ENCODE measurements around the gene MVK.

Gene MVK

GRCh38 chr12:109581334-109581691 is 7.7 kb downstream of the MVK start:
- Histone ChIP-seq H3K36me3 (ENCODE audit: low read length) (peaks cover under 1% of the 10 kb centered on the region; the same call in 1 of the 2 replicates), H3K4me3 (ENCODE audit: insufficient read depth, low read length, poor library complexity, severe bottlenecking) (no peak overlapping the region)
- no peak for TF ChIP-seq CTCF (IDR thresholded peaks at IDR 0.05; ENCODE audit: insufficient read depth, low read length, poor library complexity, severe bottlenecking)
- TF ChIP-seq EZH2phosphoT487 (conservative IDR thresholded peaks at IDR 0.05; ENCODE audit: low read length), result no peak

DNA sequence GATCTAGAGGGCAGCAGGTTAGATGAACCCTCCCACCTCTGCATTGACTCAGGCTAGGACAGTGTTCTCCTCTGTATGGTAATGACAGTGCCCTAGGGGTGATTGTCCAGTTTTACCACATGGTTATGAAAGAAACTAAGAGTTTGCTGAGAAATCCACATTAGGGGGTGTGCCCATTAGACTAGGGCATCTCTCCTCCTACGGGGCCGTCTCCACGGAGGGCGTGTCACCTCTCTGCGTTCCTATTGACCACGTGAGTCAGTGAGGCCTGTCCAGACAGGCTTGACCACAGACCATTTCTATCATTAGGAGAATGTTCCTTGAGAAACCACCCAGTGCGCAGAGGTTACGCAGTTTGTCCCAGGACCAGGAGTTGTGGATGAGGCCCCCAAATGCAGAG is 8.3 kb downstream of the MVK start:
- H3K79me2 ChIP-seq (ENCODE audit: insufficient read depth, low read length), result no peaks in the 10 kb centered on the region
- no peak overlapping the region for H3K4me2 ChIP-seq (ENCODE audit: low read depth, low read length, poor library complexity, severe bottlenecking)
- no peak overlapping the region for H3K4me3 ChIP-seq (ENCODE audit: insufficient read depth, low read length, poor library complexity, severe bottlenecking)
- no peaks in the 10 kb centered on the region for H3K36me3 ChIP-seq (ENCODE audit: low read length)
- TF ChIP-seq EZH2phosphoT487 (conservative IDR thresholded peaks at IDR 0.05; ENCODE audit: low read length), result no peak
- no peak for TF ChIP-seq CTCF (IDR thresholded peaks at IDR 0.05; ENCODE audit: insufficient read depth, low read length, poor library complexity, severe bottlenecking)
- H4K20me1 ChIP-seq (ENCODE audit: low read depth, low read length), result no peaks in the 10 kb centered on the region
- no peaks in the 10 kb centered on the region for H3K9me3 ChIP-seq (ENCODE audit: insufficient read depth, low read length)
- H3K27ac ChIP-seq (ENCODE audit: low read depth, low read length), result no peak overlapping the region
- H3K9ac ChIP-seq (ENCODE audit: low read length), result no peak overlapping the region
- no peaks in the 10 kb centered on the region for H3F3A ChIP-seq (ENCODE audit: insufficient read depth)
- no peaks in the 10 kb centered on the region for H3K9me2 ChIP-seq (replicated peaks; ENCODE audit: insufficient read depth, low read length)
- H3K27me3 ChIP-seq (ENCODE audit: low read length), result no peaks in the 10 kb centered on the region
- H2AFZ ChIP-seq (ENCODE audit: low read depth, low read length, severe bottlenecking), result no peak overlapping the region

More at GRCh38 chr12:109581334-109581691, 7.7 kb downstream of the MVK start:
- Histone ChIP-seq H3K4me2 (ENCODE audit: low read depth, low read length, poor library complexity, severe bottlenecking) (no peak overlapping the region), H3K9me3 (ENCODE audit: insufficient read depth, low read length) (no peaks in the 10 kb centered on the region), H3K9ac (ENCODE audit: low read length) (no peak overlapping the region), H4K20me1 (ENCODE audit: low read depth, low read length) (no peaks in the 10 kb centered on the region), H3K9me2 (replicated peaks; ENCODE audit: insufficient read depth, low read length) (no peaks in the 10 kb centered on the region), H3K27me3 (ENCODE audit: low read length) (no peaks in the 10 kb centered on the region), H3F3A (ENCODE audit: insufficient read depth) (no peaks in the 10 kb centered on the region), H3K79me2 (ENCODE audit: insufficient read depth, low read length) (no peaks in the 10 kb centered on the region), H3K27ac (ENCODE audit: low read depth, low read length) (no peak overlapping the region), H2AFZ (ENCODE audit: low read depth, low read length, severe bottlenecking) (no peak overlapping the region)

DNA sequence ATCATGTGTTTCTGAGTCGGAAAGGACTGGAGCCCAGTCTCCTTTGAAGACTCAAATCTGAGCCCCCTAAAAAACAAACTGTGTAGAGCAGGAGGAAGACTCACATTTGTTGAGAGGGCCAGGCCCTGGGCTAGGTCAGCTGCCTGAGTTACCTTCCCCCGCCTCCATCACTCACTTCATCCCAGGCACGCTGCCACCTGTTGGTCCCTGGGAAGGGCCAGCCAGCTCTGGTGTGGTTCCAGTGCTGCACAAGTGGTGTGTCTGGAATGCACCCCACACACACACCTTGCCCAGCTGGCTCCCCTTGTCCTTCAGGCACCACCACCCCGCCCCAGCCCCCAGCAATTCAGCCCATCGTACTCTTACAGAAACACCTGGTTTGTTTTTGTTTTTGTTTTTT is 9.0 kb downstream of the MVK start:
- no peaks in the 10 kb centered on the region for H4K20me1 ChIP-seq (ENCODE audit: low read depth, low read length)
- H3K4me2 ChIP-seq (ENCODE audit: low read depth, low read length, poor library complexity, severe bottlenecking), result no peak overlapping the region
- TF ChIP-seq CTCF (IDR thresholded peaks at IDR 0.05; ENCODE audit: insufficient read depth, low read length, poor library complexity, severe bottlenecking) (no peak), EZH2phosphoT487 (conservative IDR thresholded peaks at IDR 0.05; ENCODE audit: low read length) (no peak)
- no peak overlapping the region for H3K27ac ChIP-seq (ENCODE audit: low read depth, low read length)
- no peaks in the 10 kb centered on the region for H3K9me2 ChIP-seq (replicated peaks; ENCODE audit: insufficient read depth, low read length)
- no peak overlapping the region for H3K9ac ChIP-seq (ENCODE audit: low read length)
- H3K79me2 ChIP-seq (ENCODE audit: insufficient read depth, low read length), result no peaks in the 10 kb centered on the region
- H3K36me3 ChIP-seq (ENCODE audit: low read length), result no peaks in the 10 kb centered on the region
- no peak overlapping the region for H2AFZ ChIP-seq (ENCODE audit: low read depth, low read length, severe bottlenecking)
- no peaks in the 10 kb centered on the region for H3K27me3 ChIP-seq (ENCODE audit: low read length)
- H3K4me3 ChIP-seq (ENCODE audit: insufficient read depth, low read length, poor library complexity, severe bottlenecking), result no peak overlapping the region
- no peaks in the 10 kb centered on the region for H3K9me3 ChIP-seq (ENCODE audit: insufficient read depth, low read length)
- no peaks in the 10 kb centered on the region for H3F3A ChIP-seq (ENCODE audit: insufficient read depth)
